HEK293T (cell line): ENCODE results near the gene CA10.

Experiments used
- CTCF ChIA-PET: fragments of 350-600 bp; formaldehyde crosslinking; extraction: SDS; loops from one replicate; lab custom pipeline; 2021; ENCODE audit warnings: antibody characterized with exemption, inconsistent platforms; lab: Yijun Ruan, JAX
- POLR2A ChIA-PET: fragments of 350-600 bp; formaldehyde crosslinking; extraction: SDS; loops from one replicate; lab custom pipeline; 2020; ENCODE audit warnings: antibody characterized with exemption, inconsistent platforms; lab: Yijun Ruan, JAX
- DNase-seq: peaks from one replicate; pipeline ENCODE4 v3.0.0; 2012; ENCODE audit warnings: mixed read lengths; ENCODE audit errors: extremely low spot score
- ARNT ChIP-seq: fragments of 450-650 bp; IDR thresholded peaks from 2 replicates; pipeline ENCODE4 v1.6.1; 2017; ENCODE audit warnings: mild to moderate bottlenecking
- BHLHE40 ChIP-seq: fragments of 450-650 bp; IDR thresholded peaks from 2 replicates; pipeline ENCODE4 v1.6.1; 2016; ENCODE audit warnings: mild to moderate bottlenecking, moderate library complexity, borderline replicate concordance
- CTBP1 ChIP-seq: fragments of 450-650 bp; IDR thresholded peaks from 2 replicates; pipeline ENCODE4 v1.6.1; 2016; ENCODE audit warnings: borderline replicate concordance
- ELF4 ChIP-seq: fragments of 450-650 bp; IDR thresholded peaks from 2 replicates; pipeline ENCODE4 v1.6.1; 2017; ENCODE audit warnings: antibody characterized with exemption
- FOXA1 ChIP-seq: fragments of 450-650 bp; IDR thresholded peaks from 2 replicates; pipeline ENCODE4 v1.6.1; 2016; ENCODE audit warnings: mild to moderate bottlenecking
- FOXK2 ChIP-seq: fragments of 450-650 bp; IDR thresholded peaks from 2 replicates; pipeline ENCODE4 v1.6.1; 2016; ENCODE audit warnings: mild to moderate bottlenecking
- FOXM1 ChIP-seq: fragments of 450-650 bp; IDR thresholded peaks from 2 replicates; pipeline ENCODE4 v1.6.1; 2017; ENCODE audit warnings: mild to moderate bottlenecking, borderline replicate concordance
- HDGF ChIP-seq: fragments of 450-650 bp; IDR thresholded peaks from 2 replicates; pipeline ENCODE4 v1.6.1; 2017; ENCODE audit warnings: antibody characterized with exemption, borderline replicate concordance
- L3MBTL2 ChIP-seq: fragments of 450-650 bp; conservative IDR thresholded peaks from 2 replicates; pipeline ENCODE4 v1.6.1; 2016; ENCODE audit warnings: mild to moderate bottlenecking
- LEF1 ChIP-seq: fragments of 450-650 bp; IDR thresholded peaks from 2 replicates; pipeline ENCODE4 v1.6.1; 2017; ENCODE audit warnings: mild to moderate bottlenecking, borderline replicate concordance
- NFRKB ChIP-seq: fragments of 450-650 bp; IDR thresholded peaks from 2 replicates; pipeline ENCODE4 v1.6.1; 2016; ENCODE audit warnings: mild to moderate bottlenecking, moderate library complexity
- PKNOX1 ChIP-seq: fragments of 450-650 bp; IDR thresholded peaks from 2 replicates; pipeline ENCODE4 v1.6.1; 2016
- SP1 ChIP-seq: fragments of 450-650 bp; IDR thresholded peaks from 2 replicates; pipeline ENCODE4 v1.6.1; 2017
- SUZ12 ChIP-seq: fragments of 450-650 bp; IDR thresholded peaks from 2 replicates; pipeline ENCODE4 v1.6.1; 2016; ENCODE audit warnings: mild to moderate bottlenecking
- TARDBP ChIP-seq: fragments of 450-650 bp; IDR thresholded peaks from 2 replicates; pipeline ENCODE4 v1.6.1; 2016
- ZNF384 ChIP-seq: fragments of 450-650 bp; IDR thresholded peaks from 2 replicates; pipeline ENCODE4 v1.6.1; 2016

The CA10 gene

GRCh38 chr17:51817117-51817516 lies 341.4 kb downstream of the CA10 start:
- POLR2A ChIA-PET: no interaction called here
- CTCF ChIA-PET: no interaction called here
- DNase-seq: no peak
- TF ChIP-seq L3MBTL2: no peak
- TF ChIP-seq FOXA1: no peak
- TF ChIP-seq ARNT: no peak
- TF ChIP-seq TARDBP: no peak
- no peak for TF ChIP-seq PKNOX1
- no peak for TF ChIP-seq ELF4
- TF ChIP-seq ZNF384: no peak
- TF ChIP-seq HDGF: no peak
- TF ChIP-seq CTBP1: no peak
- no peak for TF ChIP-seq FOXK2
- no peak for TF ChIP-seq SP1
- no peak for TF ChIP-seq BHLHE40
- no peak for TF ChIP-seq LEF1
- no peak for TF ChIP-seq FOXM1
- TF ChIP-seq SUZ12: no peak
- no peak for TF ChIP-seq NFRKB

- DNase-seq: no peak
- ChIA-PET CTCF (no interaction called here), POLR2A (no interaction called here)
- no peak for TF ChIP-seq ZNF384
- no peak for TF ChIP-seq CTBP1
- TF ChIP-seq SUZ12: no peak
- TF ChIP-seq PKNOX1: no peak
- TF ChIP-seq HDGF: no peak
Observed at GRCh38 chr17:51815097-51815496, 343.4 kb downstream of the CA10 start.

- TF ChIP-seq CTBP1 (no peak), FOXK2 (no peak), LEF1 (no peak), HDGF (no peak), ELF4 (no peak), L3MBTL2 (no peak), TARDBP (no peak), FOXA1 (no peak), ARNT (no peak), SP1 (no peak), PKNOX1 (no peak), SUZ12 (no peak)
- ChIA-PET CTCF (interaction anchor here (1.0 kb wide), 1 partner anchor 50 kb away, joined by 3 read pairs; no protein-coding TSS in a partner anchor), POLR2A (no interaction called here)
- no peak for DNase-seq
Observed at GRCh38 chr17:51814521-51814920, 344.0 kb downstream of the CA10 start.

- no peak for TF ChIP-seq FOXA1
- no peak for DNase-seq
- ChIA-PET CTCF (interaction anchor here (1.0 kb wide), 1 partner anchor 49 kb away, joined by 3 read pairs; no protein-coding TSS in a partner anchor), POLR2A (no interaction called here)
Observed at GRCh38 chr17:51813784-51814174, 344.7 kb downstream of the CA10 start.

- CTCF ChIA-PET: interaction anchor here (1.0 kb wide), 1 partner anchor 49 kb away, joined by 3 read pairs; no protein-coding TSS in a partner anchor
- no peak for TF ChIP-seq FOXM1
- TF ChIP-seq FOXK2: no peak
- TF ChIP-seq NFRKB: no peak
- TF ChIP-seq TARDBP: no peak
- TF ChIP-seq BHLHE40: no peak
- TF ChIP-seq L3MBTL2: no peak
- TF ChIP-seq FOXA1: no peak
- no peak for TF ChIP-seq CTBP1
- TF ChIP-seq PKNOX1: no peak
- TF ChIP-seq SP1: no peak
- no peak for TF ChIP-seq SUZ12
- TF ChIP-seq ARNT: no peak
- no peak for TF ChIP-seq LEF1
- TF ChIP-seq ZNF384: no peak
- TF ChIP-seq ELF4: no peak
- no peak for TF ChIP-seq HDGF
- DNase-seq: no peak
- POLR2A ChIA-PET: no interaction called here
Observed at GRCh38 chr17:51813140-51813783, 345.3 kb downstream of the CA10 start.

- POLR2A ChIA-PET: no interaction called here
- CTCF ChIA-PET: no interaction called here
- DNase-seq: no peak
- TF ChIP-seq FOXK2 (no peak), FOXM1 (no peak), L3MBTL2 (no peak), BHLHE40 (no peak), SP1 (no peak), HDGF (no peak), ELF4 (no peak), FOXA1 (no peak), LEF1 (no peak)
Observed at GRCh38 chr17:51807460-51807859, 351.1 kb downstream of the CA10 start.
